Measurements from ENCODE around the gene CSRP2.

DNA sequence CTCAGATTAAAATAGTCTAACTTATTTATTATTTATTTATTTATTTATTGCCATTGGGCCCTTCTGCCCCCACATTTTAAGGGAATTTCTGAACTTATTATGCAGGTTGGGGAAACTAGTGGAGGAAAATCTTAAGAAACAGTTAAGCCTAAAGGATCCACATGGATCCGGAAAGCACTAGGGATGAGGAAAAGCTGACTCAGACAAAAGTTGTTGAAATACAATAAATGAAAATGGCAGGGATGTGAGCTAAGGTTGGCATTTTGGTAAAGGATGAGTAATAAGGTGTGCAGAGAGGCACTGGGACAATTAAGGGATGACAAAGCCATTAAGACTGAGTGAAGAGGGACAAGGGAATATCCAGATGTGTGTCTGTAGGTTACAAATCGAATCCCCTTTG, 20.7 kb upstream of the CSRP2 start:
- TF ChIP-seq CTCF (conservative IDR thresholded peaks at IDR 0.05) (no peak), ZFX (IDR thresholded peaks at IDR 0.05) (no peak)
